Liver (tissue), 9 donors: ENCODE measurements around the gene PLEKHA6. TPM values are rescaled to one million over a fixed set of nuclear protein-coding genes. Genes with fewer than 3 reads are reported as not detected.

Source experiments
- DNase-seq: peaks from one replicate; pipeline ENCODE4 v3.0.0-alpha.2; 2017; ENCODE audit warnings: low spot score
- H3K27ac ChIP-seq, 2 donors: one replicate each; pipeline ENCODE4 v1.7.0; 2013; ENCODE audit warnings: inconsistent platforms in 2 of 2, low read length in 2 of 2, control low read depth in 1 of 2, low read depth in 1 of 2, mild to moderate bottlenecking in 1 of 2
- H3K27me3 ChIP-seq, 4 donors: one replicate each; pipeline versions ENCODE4 v1.6.1 to v1.7.0; 2013; ENCODE audit warnings: low read length in 3 of 4, inconsistent platforms in 1 of 4, mild to moderate bottlenecking in 1 of 4, moderate library complexity in 1 of 4; ENCODE audit not compliant: control insufficient read depth in 4 of 4, insufficient read depth in 4 of 4
- H3K36me3 ChIP-seq, 4 donors: one replicate each; pipeline versions ENCODE4 v1.6.1 to v1.7.0; 2013; ENCODE audit warnings: low read length in 3 of 4, mild to moderate bottlenecking in 3 of 4, low read depth in 1 of 4, moderate library complexity in 1 of 4; ENCODE audit not compliant: control insufficient read depth in 4 of 4, insufficient read depth in 3 of 4
- H3K4me1 ChIP-seq, 4 donors: one replicate each; pipeline versions ENCODE4 v1.6.1 to v1.7.0; 2013; ENCODE audit warnings: low read length in 3 of 4, mild to moderate bottlenecking in 3 of 4, moderate library complexity in 1 of 4; ENCODE audit not compliant: control insufficient read depth in 4 of 4, insufficient read depth in 4 of 4
- H3K4me3 ChIP-seq, 3 donors: one replicate each; pipeline versions ENCODE4 v1.6.1 to v1.7.0; 2013; ENCODE audit warnings: low read length in 3 of 3, control low read depth in 1 of 3, low read depth in 1 of 3, mild to moderate bottlenecking in 1 of 3
- H3K9ac ChIP-seq, 2 donors: one replicate each; pipeline ENCODE4 v1.7.0; 2013; ENCODE audit warnings: low read length in 2 of 2, mild to moderate bottlenecking in 2 of 2, moderate library complexity in 2 of 2, control low read depth in 1 of 2, low read depth in 1 of 2
- H3K9me3 ChIP-seq, 4 donors: one replicate each; pipeline versions ENCODE4 v1.6.1 to v1.7.0; 2013; ENCODE audit warnings: low read length in 3 of 4; ENCODE audit not compliant: control insufficient read depth in 4 of 4
- EGR1 ChIP-seq, 2 donors: IDR thresholded peaks; 2 replicates each; pipeline ENCODE4 v1.6.1; 2016 to 2018; ENCODE audit warnings: antibody characterized with exemption in 2 of 2, low read depth in 2 of 2
- FOXA1 ChIP-seq: IDR thresholded peaks from 2 replicates; pipeline ENCODE4 v1.6.1; 2016; ENCODE audit warnings: antibody characterized with exemption
- FOXA2 ChIP-seq: IDR thresholded peaks from 2 replicates; pipeline ENCODE4 v1.6.1; 2016; ENCODE audit warnings: antibody characterized with exemption
- GABPA ChIP-seq, 2 donors: IDR thresholded peaks in 1 of 2; conservative IDR thresholded peaks in 1 of 2; 2 replicates each; pipeline ENCODE4 v1.6.1; 2016; ENCODE audit warnings: antibody characterized with exemption in 2 of 2, mild to moderate bottlenecking in 1 of 2, moderate library complexity in 1 of 2
- HNF4A ChIP-seq, 2 donors: conservative IDR thresholded peaks; 2 replicates each; pipeline ENCODE4 v1.6.1; 2016; ENCODE audit warnings: antibody characterized with exemption in 2 of 2, mild to moderate bottlenecking in 2 of 2
- HNF4G ChIP-seq: IDR thresholded peaks from 2 replicates; pipeline ENCODE4 v1.6.1; 2016; ENCODE audit warnings: antibody characterized with exemption
- JUND ChIP-seq, 2 donors: IDR thresholded peaks; 2 replicates each; pipeline ENCODE4 v1.6.1; 2016; ENCODE audit warnings: antibody characterized with exemption in 2 of 2
- NR2F2 ChIP-seq: IDR thresholded peaks from 2 replicates; pipeline ENCODE4 v1.6.1; 2016; ENCODE audit warnings: antibody characterized with exemption
- RAD21 ChIP-seq, 2 donors: IDR thresholded peaks; 2 replicates each; pipeline ENCODE4 v1.6.1; 2016; ENCODE audit warnings: antibody characterized with exemption in 2 of 2, mild to moderate bottlenecking in 2 of 2
- RXRA ChIP-seq, 2 donors: IDR thresholded peaks; 2 replicates each; pipeline ENCODE4 v1.6.1; 2017 to 2018; ENCODE audit warnings: antibody characterized with exemption in 2 of 2, mild to moderate bottlenecking in 1 of 2
- SP1 ChIP-seq: IDR thresholded peaks from 2 replicates; pipeline ENCODE4 v1.6.1; 2018; ENCODE audit warnings: antibody characterized with exemption, mild to moderate bottlenecking
- TAF1 ChIP-seq: conservative IDR thresholded peaks from 2 replicates; pipeline ENCODE4 v1.6.1; 2016; ENCODE audit warnings: antibody characterized with exemption, mild to moderate bottlenecking
- YY1 ChIP-seq: IDR thresholded peaks from 2 replicates; pipeline ENCODE4 v1.6.1; 2016; ENCODE audit warnings: antibody characterized with exemption, mild to moderate bottlenecking
- WGBS: extraction: QIAGEN DNeasy Blood & Tissue Kit; methylation state at CpG from one replicate; pipeline ENCODE4 v1.1.7; 2013; 5-methylcytosine and 5-hydroxymethylcytosine counted together
- polyA plus RNA-seq, 2 donors: library from polyadenylated mRNA; stranded (reverse) in 1 of 2; unstranded in 1 of 2; fragments of 200-250 nt in 1 of 2; fragments of >200 nt in 1 of 2; fragmentation: Nextera tagmentation in 1 of 2; extraction: Ambion mirVana in 1 of 2; gene quantifications; one replicate each; pipeline versions ENCODE4 v1.2.1 to v1.2.3, GENCODE V29; 2013 to 2015
- total RNA-seq, 2 donors: library from RNA; depleted of rRNA; stranded (reverse); fragments of >200 nt; gene quantifications; one replicate each; pipeline ENCODE4 v1.2.3, GENCODE V29; 2014
- TF ChIP-seq, protein P1 (sequence below): IDR thresholded peaks from 2 replicates; pipeline ENCODE4 v1.6.1; 2016; ENCODE audit warnings: antibody characterized with exemption
- TF ChIP-seq, protein P2 (sequence below): IDR thresholded peaks from 2 replicates; pipeline ENCODE4 v1.6.1; 2016; ENCODE audit warnings: antibody characterized with exemption
- TF ChIP-seq, protein P3 (sequence below): fragments of 150-350 bp; IDR thresholded peaks from 2 replicates; pipeline ENCODE4 v1.5.1; 2017; ENCODE audit warnings: improper control_type of control experiment, low read depth, low read length; ENCODE audit not compliant: missing input control
- TF ChIP-seq, protein P4 (sequence below): IDR thresholded peaks from 2 replicates; pipeline ENCODE4 v1.6.1; 2016; ENCODE audit warnings: antibody characterized with exemption, mild to moderate bottlenecking
- TF ChIP-seq, protein P5 (sequence below): IDR thresholded peaks from 2 replicates; pipeline ENCODE4 v1.6.1; 2016; ENCODE audit warnings: antibody characterized with exemption
- donor health status: healthy.
- donor health status: healthy.
- donor health status: healthy.
- donor health status: healthy.
- donor health status: healthy.

The PLEKHA6 gene
- total and polyA plus RNA-seq, 4 donors = 5.3 to 12.8 (median 7.6) TPM

DNA sequence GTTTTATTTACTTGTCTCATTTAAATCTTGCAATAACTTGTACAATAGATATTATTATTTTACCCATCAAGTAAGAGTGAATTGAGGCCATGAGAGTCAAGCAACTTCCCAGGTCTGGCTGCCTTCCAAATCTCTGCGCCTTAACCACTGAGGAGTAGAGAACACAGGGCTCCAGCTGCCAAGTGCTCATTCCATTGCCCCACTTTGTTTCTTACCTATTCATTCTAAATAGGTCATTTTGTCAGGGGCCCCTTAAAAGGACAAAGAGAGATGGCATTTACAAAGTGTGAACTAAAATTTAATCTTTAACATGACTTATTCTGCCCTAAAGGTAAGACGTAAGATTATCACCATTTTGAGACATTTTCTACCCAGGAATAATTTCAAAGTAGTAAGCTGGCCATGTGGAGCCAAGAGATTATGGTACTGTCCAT lies 48.4 kb upstream of the PLEKHA6 start:
- peaks cover 5 to 43% (median 20%) of the 10 kb centered on the region in 4 donors for H3K4me1 ChIP-seq
- WGBS = 1% methylated on average over 2 of the region's 2 CpGs
- H3K9ac ChIP-seq = peak overlapping the region; percentile 99

More for the DNA sequence above, 48.4 kb upstream of the PLEKHA6 start:
- H3K4me3 ChIP-seq = peak overlapping the region; percentile 84 to 100 (median 96)
- H3K27ac ChIP-seq = peak overlapping the region; percentile 25 to 40
- no peaks in the 10 kb centered on the region for H3K27me3 ChIP-seq
- peaks cover 2 to 27% (median 24%) of the 10 kb centered on the region in 4 donors for H3K36me3 ChIP-seq
- no peak for TF ChIP-seq YY1
- TF ChIP-seq NR2F2 = no peak
- TF ChIP-seq, protein P1, sequence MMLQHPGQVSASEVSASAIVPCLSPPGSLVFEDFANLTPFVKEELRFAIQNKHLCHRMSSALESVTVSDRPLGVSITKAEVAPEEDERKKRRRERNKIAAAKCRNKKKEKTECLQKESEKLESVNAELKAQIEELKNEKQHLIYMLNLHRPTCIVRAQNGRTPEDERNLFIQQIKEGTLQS = no peak
- TF ChIP-seq, protein P2, sequence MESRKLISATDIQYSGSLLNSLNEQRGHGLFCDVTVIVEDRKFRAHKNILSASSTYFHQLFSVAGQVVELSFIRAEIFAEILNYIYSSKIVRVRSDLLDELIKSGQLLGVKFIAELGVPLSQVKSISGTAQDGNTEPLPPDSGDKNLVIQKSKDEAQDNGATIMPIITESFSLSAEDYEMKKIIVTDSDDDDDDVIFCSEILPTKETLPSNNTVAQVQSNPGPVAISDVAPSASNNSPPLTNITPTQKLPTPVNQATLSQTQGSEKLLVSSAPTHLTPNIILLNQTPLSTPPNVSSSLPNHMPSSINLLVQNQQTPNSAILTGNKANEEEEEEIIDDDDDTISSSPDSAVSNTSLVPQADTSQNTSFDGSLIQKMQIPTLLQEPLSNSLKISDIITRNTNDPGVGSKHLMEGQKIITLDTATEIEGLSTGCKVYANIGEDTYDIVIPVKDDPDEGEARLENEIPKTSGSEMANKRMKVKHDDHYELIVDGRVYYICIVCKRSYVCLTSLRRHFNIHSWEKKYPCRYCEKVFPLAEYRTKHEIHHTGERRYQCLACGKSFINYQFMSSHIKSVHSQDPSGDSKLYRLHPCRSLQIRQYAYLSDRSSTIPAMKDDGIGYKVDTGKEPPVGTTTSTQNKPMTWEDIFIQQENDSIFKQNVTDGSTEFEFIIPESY = no peak
- TF ChIP-seq, protein P3, sequence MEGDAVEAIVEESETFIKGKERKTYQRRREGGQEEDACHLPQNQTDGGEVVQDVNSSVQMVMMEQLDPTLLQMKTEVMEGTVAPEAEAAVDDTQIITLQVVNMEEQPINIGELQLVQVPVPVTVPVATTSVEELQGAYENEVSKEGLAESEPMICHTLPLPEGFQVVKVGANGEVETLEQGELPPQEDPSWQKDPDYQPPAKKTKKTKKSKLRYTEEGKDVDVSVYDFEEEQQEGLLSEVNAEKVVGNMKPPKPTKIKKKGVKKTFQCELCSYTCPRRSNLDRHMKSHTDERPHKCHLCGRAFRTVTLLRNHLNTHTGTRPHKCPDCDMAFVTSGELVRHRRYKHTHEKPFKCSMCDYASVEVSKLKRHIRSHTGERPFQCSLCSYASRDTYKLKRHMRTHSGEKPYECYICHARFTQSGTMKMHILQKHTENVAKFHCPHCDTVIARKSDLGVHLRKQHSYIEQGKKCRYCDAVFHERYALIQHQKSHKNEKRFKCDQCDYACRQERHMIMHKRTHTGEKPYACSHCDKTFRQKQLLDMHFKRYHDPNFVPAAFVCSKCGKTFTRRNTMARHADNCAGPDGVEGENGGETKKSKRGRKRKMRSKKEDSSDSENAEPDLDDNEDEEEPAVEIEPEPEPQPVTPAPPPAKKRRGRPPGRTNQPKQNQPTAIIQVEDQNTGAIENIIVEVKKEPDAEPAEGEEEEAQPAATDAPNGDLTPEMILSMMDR = no peak
- TF ChIP-seq HNF4G = no peak
- TF ChIP-seq SP1 = no peak
- no peak for TF ChIP-seq JUND (IDR thresholded peaks at IDR 0.05)
- TF ChIP-seq, protein P4, sequence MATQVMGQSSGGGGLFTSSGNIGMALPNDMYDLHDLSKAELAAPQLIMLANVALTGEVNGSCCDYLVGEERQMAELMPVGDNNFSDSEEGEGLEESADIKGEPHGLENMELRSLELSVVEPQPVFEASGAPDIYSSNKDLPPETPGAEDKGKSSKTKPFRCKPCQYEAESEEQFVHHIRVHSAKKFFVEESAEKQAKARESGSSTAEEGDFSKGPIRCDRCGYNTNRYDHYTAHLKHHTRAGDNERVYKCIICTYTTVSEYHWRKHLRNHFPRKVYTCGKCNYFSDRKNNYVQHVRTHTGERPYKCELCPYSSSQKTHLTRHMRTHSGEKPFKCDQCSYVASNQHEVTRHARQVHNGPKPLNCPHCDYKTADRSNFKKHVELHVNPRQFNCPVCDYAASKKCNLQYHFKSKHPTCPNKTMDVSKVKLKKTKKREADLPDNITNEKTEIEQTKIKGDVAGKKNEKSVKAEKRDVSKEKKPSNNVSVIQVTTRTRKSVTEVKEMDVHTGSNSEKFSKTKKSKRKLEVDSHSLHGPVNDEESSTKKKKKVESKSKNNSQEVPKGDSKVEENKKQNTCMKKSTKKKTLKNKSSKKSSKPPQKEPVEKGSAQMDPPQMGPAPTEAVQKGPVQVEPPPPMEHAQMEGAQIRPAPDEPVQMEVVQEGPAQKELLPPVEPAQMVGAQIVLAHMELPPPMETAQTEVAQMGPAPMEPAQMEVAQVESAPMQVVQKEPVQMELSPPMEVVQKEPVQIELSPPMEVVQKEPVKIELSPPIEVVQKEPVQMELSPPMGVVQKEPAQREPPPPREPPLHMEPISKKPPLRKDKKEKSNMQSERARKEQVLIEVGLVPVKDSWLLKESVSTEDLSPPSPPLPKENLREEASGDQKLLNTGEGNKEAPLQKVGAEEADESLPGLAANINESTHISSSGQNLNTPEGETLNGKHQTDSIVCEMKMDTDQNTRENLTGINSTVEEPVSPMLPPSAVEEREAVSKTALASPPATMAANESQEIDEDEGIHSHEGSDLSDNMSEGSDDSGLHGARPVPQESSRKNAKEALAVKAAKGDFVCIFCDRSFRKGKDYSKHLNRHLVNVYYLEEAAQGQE = no peak
- no peak for TF ChIP-seq FOXA1
- TF ChIP-seq HNF4A (conservative IDR thresholded peaks at IDR 0.05) = no peak
- TF ChIP-seq FOXA2 = no peak
- TF ChIP-seq EGR1 (IDR thresholded peaks at IDR 0.05; ENCODE audit: low read depth in 2 of 2) = no peak
- no peak for TF ChIP-seq RXRA (IDR thresholded peaks at IDR 0.05)
- TF ChIP-seq GABPA (IDR thresholded peaks at IDR 0.05 in 1 of 2, conservative IDR thresholded peaks at IDR 0.05 in 1 of 2) = no peak
- TF ChIP-seq, protein P5, sequence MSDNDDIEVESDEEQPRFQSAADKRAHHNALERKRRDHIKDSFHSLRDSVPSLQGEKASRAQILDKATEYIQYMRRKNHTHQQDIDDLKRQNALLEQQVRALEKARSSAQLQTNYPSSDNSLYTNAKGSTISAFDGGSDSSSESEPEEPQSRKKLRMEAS = no peak
- TF ChIP-seq TAF1 = no peak
- TF ChIP-seq RAD21 (IDR thresholded peaks at IDR 0.05) = no peak
- DNase-seq = peak; percentile 64
- no peaks in the 10 kb centered on the region for H3K9me3 ChIP-seq
